GM04503 (cell line): Measurements from ENCODE around the gene FBLN5.
"Not testable (repeated sequence)": the region's sequence is repeated elsewhere in the genome, so short reads cannot be mapped to it uniquely, and the experiment has no call there.

ENCODE experiments used
- DNase-seq: peaks from one replicate; pipeline ENCODE4 v3.0.0-alpha.2; 2012; ENCODE audit warnings: low read depth

FBLN5 gene

GRCh38 chr14:91906374-91906773 is 41.1 kb downstream of the FBLN5 start:
- DNase-seq = no peak

DNA sequence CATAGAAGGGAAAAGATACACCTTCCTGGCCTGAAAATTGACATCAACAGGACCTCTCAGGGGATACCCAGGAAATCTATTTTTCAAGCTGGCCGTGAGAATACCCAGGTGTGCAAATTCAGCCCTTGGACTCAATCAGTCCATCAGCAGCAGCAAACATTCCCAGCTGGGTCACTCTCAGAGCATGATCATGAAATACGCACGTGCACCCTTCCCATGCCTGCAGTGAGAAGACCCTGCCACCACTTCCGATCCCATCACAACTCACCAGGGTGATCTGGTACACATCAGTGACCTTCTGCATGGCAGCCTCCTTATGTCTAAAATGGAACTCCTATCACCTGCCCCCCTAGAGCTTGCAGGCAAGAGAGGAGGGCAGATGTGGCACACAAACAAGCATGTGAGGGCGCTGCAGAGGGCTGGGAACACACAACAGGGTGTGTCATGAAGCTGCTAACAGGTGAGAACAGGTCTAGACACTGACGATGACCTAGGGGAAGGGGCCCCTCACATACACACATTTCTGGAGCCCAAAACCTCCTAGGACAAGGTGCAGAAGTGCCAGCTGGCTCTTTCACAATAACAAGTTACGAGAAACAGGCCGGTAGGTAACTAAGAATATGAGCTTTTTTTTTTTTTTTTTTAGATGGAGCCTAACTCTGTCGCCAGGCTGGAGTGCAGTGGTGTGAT is 42.4 kb downstream of the FBLN5 start:
- DNase-seq = no peak

- no peak for DNase-seq
These were observed 43.0 kb downstream of the FBLN5 start for GRCh38 chr14:91904483-91904882.

GRCh38 chr14:91903070-91903469 is 44.4 kb downstream of the FBLN5 start:
- DNase-seq = no peak

DNA sequence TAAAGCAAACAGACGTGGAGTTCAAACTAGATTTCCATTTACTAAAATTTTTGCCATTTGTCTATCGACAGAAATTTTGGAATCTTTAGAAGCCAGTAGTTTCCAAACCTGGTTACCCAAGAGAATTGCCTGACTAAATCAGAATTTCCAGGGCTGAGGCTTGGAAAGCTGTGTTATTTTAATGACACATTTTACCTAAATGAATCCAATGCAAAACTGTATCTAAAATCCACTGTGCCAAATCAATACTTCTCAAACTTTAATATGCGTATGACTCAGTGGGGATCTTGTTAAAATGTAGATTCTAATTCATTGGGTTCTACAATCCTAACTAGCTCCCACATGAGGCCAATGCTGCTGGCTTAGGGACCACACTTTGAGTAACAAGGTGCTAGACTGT is 45.2 kb downstream of the FBLN5 start:
- DNase-seq = no peak

- DNase-seq = no peak
These were observed 45.9 kb downstream of the FBLN5 start for GRCh38 chr14:91901449-91902226.

GRCh38 chr14:91899806-91900205 is 47.7 kb downstream of the FBLN5 start:
- DNase-seq = no peak

DNA sequence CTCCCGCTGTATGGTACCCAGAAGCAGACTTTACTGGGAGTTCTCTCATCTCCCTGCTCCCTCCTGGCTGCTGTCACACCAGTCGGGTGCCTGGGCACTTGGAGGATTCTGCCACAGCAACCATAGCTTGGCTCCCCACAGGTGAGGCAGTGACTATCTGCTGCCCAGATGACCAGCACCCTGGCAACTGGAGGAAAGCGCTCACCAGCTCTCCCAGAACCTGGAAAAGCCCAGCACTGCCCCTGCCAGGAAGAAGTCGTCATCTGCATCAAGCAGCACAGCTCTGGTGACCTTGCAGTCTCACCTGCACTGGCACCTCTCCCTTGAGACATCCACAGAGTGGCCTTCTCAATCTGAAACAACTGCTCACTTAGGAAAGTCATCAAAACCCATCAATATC is 48.3 kb downstream of the FBLN5 start:
- no peak for DNase-seq

DNA sequence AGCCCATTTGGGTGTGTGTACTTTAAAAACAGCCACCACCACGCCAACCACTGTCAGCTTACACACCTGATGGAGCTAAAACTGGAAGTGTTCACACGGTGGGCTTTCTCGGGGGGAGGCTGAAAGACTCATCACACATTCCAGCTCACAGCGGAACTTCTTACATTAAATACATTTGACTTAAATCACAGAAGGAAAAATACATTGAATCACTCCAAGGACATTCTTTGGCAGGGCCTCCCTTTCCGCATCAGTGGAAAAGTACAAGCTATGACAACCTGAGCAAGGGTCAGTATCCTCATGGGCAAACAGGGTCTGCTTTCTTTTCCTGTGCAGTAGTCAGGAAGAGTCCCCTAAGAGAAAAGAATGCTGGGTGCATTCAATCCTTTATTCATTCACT is 49.1 kb downstream of the FBLN5 start:
- DNase-seq = no peak

DNA sequence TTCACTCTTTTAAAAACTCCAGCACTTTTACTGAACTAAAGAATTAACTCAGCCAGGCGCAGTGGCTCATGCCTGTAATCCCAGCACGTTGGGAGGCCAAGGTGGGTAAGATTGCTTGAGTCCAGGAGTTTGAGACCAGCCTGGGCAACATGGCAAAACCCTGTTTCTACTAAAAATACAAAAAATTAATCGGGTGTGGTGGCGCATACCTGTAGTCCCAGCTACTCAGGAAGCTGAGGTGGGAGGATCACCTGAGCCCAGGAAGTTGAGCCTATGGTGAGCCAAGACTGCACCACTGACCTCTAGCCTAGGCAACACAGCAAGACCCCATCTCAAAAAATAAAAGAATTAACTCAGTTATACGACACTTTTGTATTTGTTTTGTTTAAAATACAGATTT is 49.8 kb downstream of the FBLN5 start:
- DNase-seq = not testable (repeated sequence)

- peak; percentile 72 for DNase-seq
These were observed 50.3 kb downstream of the FBLN5 start for GRCh38 chr14:91897106-91897701.

DNA sequence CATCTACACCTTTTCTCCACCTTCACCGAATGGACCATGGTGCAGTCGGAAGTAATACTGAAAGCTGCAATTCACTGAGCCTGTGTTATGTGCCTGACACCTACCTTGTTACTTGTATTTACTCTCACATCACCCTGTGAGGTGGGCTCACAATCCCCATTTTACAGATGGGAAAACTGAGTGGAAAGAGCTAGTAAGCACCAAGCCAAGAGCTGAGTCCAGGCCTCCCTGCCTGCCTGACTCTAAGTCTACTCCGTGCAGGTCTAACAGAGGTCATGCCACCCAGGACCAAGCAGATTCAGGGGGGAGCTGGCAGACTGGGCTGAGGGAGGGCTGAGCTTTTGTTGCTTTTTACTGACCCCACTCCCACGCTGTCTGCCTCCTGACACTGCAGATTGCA is 51.1 kb downstream of the FBLN5 start:
- no peak for DNase-seq

GRCh38 chr14:91893669-91894068 is 53.8 kb downstream of the FBLN5 start:
- DNase-seq = no peak

DNA sequence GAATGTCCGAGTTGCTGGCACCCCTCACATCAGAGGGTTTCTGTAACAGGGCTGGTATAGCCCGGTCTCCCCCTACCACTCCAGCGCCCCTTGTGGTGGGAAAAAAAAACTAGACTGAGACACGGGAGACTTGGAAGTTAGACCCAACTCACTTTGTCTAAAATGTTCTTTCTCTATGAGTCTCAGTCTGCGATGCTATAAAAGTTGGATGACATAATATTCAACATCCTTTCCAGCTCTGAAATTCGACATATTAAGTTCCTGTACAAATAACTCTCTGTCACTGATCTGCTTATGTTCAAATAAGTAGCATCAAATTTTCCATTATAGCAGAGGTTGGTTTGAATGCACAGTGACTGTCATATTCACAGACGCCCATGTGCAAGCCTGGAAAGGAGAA is 54.5 kb downstream of the FBLN5 start:
- no peak for DNase-seq

GRCh38 chr14:91891721-91892220 is 55.7 kb downstream of the FBLN5 start:
- DNase-seq = no peak

- no peak for DNase-seq
These were observed 56.4 kb downstream of the FBLN5 start for GRCh38 chr14:91891101-91891500.

- no peak for DNase-seq
These were observed 57.2 kb downstream of the FBLN5 start for GRCh38 chr14:91890291-91890749.

GRCh38 chr14:91889477-91890211 is 57.9 kb downstream of the FBLN5 start:
- DNase-seq = no peak

GRCh38 chr14:91888641-91889476 is 58.6 kb downstream of the FBLN5 start:
- DNase-seq = no peak

DNA sequence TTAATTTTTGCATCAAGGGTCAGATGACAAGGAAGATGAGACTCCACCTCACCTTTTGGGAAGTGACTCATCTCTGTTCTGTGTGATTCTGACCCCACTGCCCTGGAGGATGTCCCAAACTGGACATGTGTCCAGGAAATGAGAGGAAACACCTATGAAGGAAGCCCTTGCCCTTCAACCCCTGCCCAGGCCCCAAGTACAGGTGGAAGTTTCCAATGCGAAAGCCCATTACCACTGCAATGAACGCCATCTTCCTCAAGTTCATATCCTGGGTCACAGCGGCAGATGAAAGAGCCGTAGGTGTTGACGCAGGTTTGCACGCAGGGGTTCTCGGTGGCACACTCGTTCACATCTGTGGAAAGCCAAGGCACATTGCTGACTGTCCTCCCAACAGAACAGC is 60.5 kb downstream of the FBLN5 start:
- DNase-seq = no peak

GRCh38 chr14:91885839-91886238 is 61.7 kb downstream of the FBLN5 start:
- DNase-seq = no peak
